G401.6 (cell line): ENCODE results near the gene RLF.

ENCODE experiments used
- FAIRE-seq: peaks from 2 replicates; lab custom pipeline; 2012; peaks lifted over from hg19 to GRCh38; lab: Jason Lieb, UNC

The RLF gene

GRCh38 chr1:40274331-40274730 is 113.1 kb downstream of the RLF start:
- no peak for FAIRE-seq

- no peak for FAIRE-seq
These were observed 114.9 kb downstream of the RLF start for GRCh38 chr1:40276122-40276521.

GRCh38 chr1:40281853-40282252 is 120.7 kb downstream of the RLF start:
- FAIRE-seq = no peak
